ENCODE results near the gene ENTHD1. TPM values are rescaled to one million over a fixed set of nuclear protein-coding genes. Genes with fewer than 3 reads are reported as not detected.

ENTHD1 gene
- total RNA-seq, 2 experiments from 2014 or later = not detected

DNA sequence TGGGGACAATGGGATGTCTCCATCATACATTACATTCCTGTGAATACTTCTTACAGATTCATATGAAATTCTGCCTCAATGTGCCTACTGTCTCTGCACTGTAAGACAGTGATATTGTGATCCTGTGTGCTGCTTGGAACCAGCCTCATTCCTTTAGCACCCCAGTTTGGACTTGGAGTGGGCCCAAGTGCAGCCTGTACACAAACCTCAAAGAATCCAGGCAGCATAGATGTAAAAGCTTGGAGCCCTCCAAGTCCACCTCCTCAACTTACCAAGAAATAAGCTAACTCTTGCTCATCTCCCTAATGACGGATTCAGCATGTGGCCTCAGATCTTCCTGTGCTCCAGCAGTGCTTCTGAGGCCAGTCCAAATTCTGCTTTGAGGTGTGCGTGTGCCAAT lies 31.7 kb upstream of the ENTHD1 start:
- ChIA-PET POLR2A (interaction anchor here (1.7 kb wide), 1 partner anchor 11 kb away, joined by 5 read pairs; no protein-coding TSS in a partner anchor), CTCF (ENCODE audit: unreplicated experiment) (no interaction called here)
- Histone ChIP-seq H3K9me2 (ENCODE audit: insufficient read depth, low read length) (no peaks in the 10 kb centered on the region), H3K4me3 (ENCODE audit: low read depth, low read length, poor library complexity, severe bottlenecking) (no peak overlapping the region), H2AFZ (ENCODE audit: low read length) (no peak overlapping the region), H3K27ac (ENCODE audit: low read depth, low read length, poor library complexity, severe bottlenecking) (no peak overlapping the region), H3K36me3 (ENCODE audit: insufficient read depth, low read length) (no peaks in the 10 kb centered on the region), H4K20me1 (ENCODE audit: insufficient read depth, low read length) (no peaks in the 10 kb centered on the region), H3K4me1 (ENCODE audit: insufficient read depth, low read length, poor library complexity, severe bottlenecking) (no peaks in the 10 kb centered on the region), H3K9me3 (ENCODE audit: low read length) (no peaks in the 10 kb centered on the region), H3K4me2 (ENCODE audit: low read length) (no peak overlapping the region), H3K79me2 (ENCODE audit: insufficient read depth, low read depth, low read length) (no peaks in the 10 kb centered on the region)
- TF ChIP-seq EZH2phosphoT487 (IDR thresholded peaks at IDR 0.05; ENCODE audit: borderline replicate concordance, low read depth, low read length) = no peak
- TF ChIP-seq, protein P1, sequence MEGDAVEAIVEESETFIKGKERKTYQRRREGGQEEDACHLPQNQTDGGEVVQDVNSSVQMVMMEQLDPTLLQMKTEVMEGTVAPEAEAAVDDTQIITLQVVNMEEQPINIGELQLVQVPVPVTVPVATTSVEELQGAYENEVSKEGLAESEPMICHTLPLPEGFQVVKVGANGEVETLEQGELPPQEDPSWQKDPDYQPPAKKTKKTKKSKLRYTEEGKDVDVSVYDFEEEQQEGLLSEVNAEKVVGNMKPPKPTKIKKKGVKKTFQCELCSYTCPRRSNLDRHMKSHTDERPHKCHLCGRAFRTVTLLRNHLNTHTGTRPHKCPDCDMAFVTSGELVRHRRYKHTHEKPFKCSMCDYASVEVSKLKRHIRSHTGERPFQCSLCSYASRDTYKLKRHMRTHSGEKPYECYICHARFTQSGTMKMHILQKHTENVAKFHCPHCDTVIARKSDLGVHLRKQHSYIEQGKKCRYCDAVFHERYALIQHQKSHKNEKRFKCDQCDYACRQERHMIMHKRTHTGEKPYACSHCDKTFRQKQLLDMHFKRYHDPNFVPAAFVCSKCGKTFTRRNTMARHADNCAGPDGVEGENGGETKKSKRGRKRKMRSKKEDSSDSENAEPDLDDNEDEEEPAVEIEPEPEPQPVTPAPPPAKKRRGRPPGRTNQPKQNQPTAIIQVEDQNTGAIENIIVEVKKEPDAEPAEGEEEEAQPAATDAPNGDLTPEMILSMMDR (conservative IDR thresholded peaks at IDR 0.05; ENCODE audit: low read length) = no peak
- no TSS peak for BruUV-seq (replicated peaks)
- intact Hi-C loops (cut with micrococcal nuclease; ENCODE audit: unreplicated experiment) = no loop called here
- DNase-seq (ENCODE audit: low spot score) = no peak

DNA sequence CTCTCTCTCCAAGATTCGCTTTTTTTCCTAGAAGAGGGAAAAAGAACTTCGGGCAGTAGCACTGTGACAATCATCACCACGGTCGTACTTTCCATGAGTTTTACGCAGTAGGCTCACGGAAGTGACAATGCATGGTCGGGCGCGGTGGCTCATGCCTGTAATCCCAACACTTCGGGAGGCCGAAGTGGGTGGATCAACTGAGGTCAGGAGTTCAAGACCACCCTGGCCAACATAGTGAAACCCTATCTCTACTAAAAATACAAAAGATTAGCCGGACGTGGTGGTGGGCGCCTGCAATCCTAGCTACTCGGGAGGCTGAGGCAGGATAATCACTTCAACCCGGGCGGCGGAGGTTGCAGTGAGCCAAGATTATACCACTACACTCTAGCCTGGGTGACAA lies 30.7 kb upstream of the ENTHD1 start:
- ChIA-PET POLR2A (no interaction called here), CTCF (ENCODE audit: unreplicated experiment) (no interaction called here)
- Histone ChIP-seq H3K9me3 (ENCODE audit: low read length) (no peaks in the 10 kb centered on the region), H3K4me3 (ENCODE audit: low read depth, low read length, poor library complexity, severe bottlenecking) (no peak overlapping the region), H2AFZ (ENCODE audit: low read length) (no peak overlapping the region), H4K20me1 (ENCODE audit: insufficient read depth, low read length) (no peaks in the 10 kb centered on the region), H3K4me1 (ENCODE audit: insufficient read depth, low read length, poor library complexity, severe bottlenecking) (no peaks in the 10 kb centered on the region), H3K4me2 (ENCODE audit: low read length) (no peak overlapping the region), H3K36me3 (ENCODE audit: insufficient read depth, low read length) (no peaks in the 10 kb centered on the region), H3K79me2 (ENCODE audit: insufficient read depth, low read depth, low read length) (no peaks in the 10 kb centered on the region), H3K27ac (ENCODE audit: low read depth, low read length, poor library complexity, severe bottlenecking) (no peak overlapping the region), H3K9me2 (ENCODE audit: insufficient read depth, low read length) (no peaks in the 10 kb centered on the region)
- intact Hi-C loops (cut with micrococcal nuclease; ENCODE audit: unreplicated experiment) = no loop called here
- BruUV-seq (replicated peaks) = no TSS peak
- TF ChIP-seq, protein P1 (conservative IDR thresholded peaks at IDR 0.05; ENCODE audit: low read length) = no peak
- TF ChIP-seq EZH2phosphoT487 (IDR thresholded peaks at IDR 0.05; ENCODE audit: borderline replicate concordance, low read depth, low read length) = no peak
- DNase-seq (ENCODE audit: low spot score) = no peak

DNA sequence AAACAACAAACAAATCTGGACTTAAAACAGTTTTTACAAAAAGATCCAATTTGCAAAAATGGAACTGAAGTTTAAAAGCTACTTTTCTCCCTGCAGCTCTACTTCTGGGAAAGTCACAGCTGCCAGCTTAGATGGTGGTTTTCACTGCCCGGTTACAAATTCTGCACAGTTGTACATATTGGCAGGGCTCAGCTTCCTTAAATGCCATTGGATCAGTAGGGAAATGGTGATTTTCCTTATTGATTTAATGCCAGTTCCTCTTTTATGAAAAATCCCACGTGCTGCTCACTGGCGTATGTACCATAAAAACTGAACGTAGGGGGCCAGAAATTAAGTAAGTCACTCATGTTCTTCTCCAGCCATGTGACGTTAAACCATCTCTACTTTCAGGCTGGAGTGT lies 30.1 kb upstream of the ENTHD1 start:
- Histone ChIP-seq H3K4me2 (ENCODE audit: low read length) (no peak overlapping the region), H3K4me1 (ENCODE audit: insufficient read depth, low read length, poor library complexity, severe bottlenecking) (no peaks in the 10 kb centered on the region), H3K36me3 (ENCODE audit: insufficient read depth, low read length) (no peaks in the 10 kb centered on the region), H3K9me2 (ENCODE audit: insufficient read depth, low read length) (no peaks in the 10 kb centered on the region), H3K9me3 (ENCODE audit: low read length) (no peaks in the 10 kb centered on the region), H4K20me1 (ENCODE audit: insufficient read depth, low read length) (no peaks in the 10 kb centered on the region), H3K79me2 (ENCODE audit: insufficient read depth, low read depth, low read length) (no peaks in the 10 kb centered on the region), H3K27ac (ENCODE audit: low read depth, low read length, poor library complexity, severe bottlenecking) (no peak overlapping the region), H3K4me3 (ENCODE audit: low read depth, low read length, poor library complexity, severe bottlenecking) (no peak overlapping the region), H2AFZ (ENCODE audit: low read length) (no peak overlapping the region)
- TF ChIP-seq, protein P1 (conservative IDR thresholded peaks at IDR 0.05; ENCODE audit: low read length) = no peak
- TF ChIP-seq EZH2phosphoT487 (IDR thresholded peaks at IDR 0.05; ENCODE audit: borderline replicate concordance, low read depth, low read length) = no peak
- POLR2A ChIA-PET = no interaction called here
- no TSS peak for BruUV-seq (replicated peaks)
- CTCF ChIA-PET (ENCODE audit: unreplicated experiment) = no interaction called here
- no peak for DNase-seq (ENCODE audit: low spot score)
- intact Hi-C loops (cut with micrococcal nuclease; ENCODE audit: unreplicated experiment) = no loop called here
